Astrocyte of the hippocampus (primary cell): ENCODE measurements around the gene QRFP.

Experiments
- DNase-seq: peaks from one replicate; pipeline ENCODE4 v3.0.0; 2011; ENCODE audit warnings: low read depth, low spot score

The QRFP gene

DNA sequence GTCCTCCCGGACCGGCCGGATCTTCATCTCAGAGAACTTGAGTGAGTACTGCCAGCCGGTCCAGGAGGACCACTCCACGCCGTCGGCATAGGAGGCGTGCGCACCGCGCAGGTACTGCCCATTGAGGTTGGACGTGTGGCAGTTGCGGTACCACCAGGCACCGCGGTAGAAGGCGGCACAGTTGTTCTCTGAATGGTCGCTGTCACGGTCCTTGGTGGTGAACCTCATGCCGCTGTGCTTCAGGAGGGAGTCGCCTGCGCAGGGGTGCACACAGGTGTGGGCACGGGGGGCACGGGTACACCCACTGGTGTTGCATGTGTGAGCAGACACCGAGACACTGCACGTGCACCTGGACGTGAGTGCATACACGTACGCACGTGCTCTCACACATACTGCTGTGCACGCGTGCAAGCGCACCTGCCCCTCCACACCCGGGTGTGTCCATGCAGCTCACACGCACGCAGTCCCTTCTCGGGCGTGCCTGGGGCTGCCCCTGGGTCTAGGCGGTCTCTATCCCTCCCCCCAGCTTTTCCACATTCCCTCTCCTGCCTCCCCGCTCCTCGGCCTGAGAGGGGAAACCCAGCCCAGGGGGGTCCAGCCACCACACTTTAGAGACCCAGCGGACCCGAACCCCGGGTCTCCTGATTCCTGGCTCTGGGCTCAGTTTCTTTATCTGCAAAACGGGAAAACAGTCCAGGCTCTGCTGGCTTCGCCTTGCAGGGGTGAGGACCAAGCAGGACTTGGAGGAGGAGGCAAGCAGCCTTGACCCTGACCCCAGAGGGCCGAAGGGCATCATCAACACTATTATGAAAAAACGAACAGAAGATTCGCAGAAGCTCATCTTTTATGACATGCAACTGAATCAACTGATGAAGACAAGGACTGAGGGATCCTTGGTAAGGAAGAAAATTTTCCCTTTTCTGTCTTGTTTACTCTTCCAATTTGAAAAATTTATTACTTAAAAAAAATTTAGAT, 7.7 kb upstream of the QRFP start:
- DNase-seq = no peak

DNA sequence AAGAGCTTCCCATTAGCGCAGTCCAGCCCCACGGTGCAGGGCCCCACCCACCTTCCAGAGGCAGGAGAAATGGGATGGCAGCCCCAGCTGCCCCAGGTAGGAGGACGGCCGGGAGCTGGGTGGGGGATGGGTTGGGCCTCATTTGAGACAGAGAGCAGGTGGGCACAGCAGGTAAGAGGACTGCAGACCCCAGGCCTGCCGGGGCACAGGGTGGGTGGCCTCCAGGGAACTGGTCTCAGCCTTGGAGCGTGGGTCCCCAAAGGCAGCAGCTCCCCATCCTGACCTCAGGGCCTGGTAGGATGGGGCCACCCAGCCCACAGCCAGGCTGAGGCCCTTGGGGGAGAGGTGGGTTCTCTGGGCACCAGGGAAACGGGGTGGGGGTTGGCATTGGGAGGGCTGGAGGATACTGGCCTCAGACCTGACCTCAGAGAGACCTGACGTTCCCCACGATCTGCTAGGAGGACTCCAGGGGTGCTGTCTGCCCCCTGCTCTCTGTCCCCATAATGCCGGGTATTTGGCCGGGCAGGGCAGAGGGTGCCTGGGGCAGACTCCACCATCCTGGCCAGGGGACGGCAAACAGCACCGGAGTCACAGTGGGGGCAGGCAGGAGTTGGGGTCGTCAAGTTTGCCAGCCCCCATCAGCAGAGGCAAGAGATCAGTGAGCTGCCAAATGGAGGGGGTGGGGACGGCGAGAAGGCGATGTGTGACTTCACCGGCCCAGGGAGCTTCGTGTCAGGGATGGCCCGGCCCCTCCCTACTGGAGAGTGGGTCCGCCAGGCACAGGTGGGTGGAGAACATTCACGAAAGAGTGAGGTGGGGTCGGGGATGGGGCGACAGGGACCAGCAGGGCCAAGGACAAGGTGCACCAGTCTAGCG, 6.8 kb upstream of the QRFP start:
- DNase-seq = no peak

DNA sequence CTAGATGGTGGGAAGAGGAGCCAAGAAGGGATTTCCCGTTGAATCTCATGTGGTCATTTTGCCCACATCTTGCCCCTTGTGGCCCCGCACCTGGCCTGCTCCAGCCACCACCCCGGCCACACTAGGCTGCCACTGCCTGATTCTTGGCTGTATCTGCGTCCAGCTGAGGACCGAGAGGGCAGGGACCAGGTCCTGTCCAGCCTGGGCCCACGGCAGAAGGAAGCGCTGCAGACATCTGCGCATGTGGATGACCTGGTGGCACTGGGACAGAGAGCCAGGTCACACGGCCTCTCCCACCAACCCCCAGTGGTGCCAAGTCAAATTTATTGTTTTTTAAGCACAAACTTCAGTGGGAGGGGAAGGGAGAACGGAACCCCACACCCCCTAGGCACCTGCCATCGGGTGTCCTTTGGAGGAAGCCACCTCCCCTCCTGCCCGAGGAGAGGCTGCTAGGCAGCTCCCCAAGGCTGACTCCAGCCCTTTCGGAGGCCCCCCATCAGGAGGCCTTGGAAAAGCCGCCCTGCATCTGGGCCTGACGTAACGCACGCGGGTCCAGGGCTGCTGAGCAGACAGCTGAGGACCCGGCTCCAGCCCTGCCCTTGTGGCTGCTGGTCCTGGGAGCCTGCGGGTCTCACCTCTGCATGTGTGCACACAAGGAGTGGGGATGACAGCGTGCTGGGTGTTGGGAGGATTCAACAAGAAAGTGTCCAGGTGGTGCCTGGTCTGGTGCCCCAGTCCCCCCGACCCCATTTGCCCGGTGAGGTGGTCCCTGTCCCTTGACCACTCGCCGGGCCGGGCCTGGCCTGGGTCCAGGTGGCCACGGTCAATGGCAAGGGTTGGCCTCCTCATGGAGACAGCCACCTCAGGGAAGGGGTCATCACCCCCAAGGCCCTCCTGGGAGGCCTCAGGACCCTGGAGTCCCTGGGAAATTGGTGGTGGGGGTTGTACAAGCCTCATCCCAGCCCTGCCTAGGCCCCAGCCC, 5.9 kb upstream of the QRFP start:
- DNase-seq = no peak

DNA sequence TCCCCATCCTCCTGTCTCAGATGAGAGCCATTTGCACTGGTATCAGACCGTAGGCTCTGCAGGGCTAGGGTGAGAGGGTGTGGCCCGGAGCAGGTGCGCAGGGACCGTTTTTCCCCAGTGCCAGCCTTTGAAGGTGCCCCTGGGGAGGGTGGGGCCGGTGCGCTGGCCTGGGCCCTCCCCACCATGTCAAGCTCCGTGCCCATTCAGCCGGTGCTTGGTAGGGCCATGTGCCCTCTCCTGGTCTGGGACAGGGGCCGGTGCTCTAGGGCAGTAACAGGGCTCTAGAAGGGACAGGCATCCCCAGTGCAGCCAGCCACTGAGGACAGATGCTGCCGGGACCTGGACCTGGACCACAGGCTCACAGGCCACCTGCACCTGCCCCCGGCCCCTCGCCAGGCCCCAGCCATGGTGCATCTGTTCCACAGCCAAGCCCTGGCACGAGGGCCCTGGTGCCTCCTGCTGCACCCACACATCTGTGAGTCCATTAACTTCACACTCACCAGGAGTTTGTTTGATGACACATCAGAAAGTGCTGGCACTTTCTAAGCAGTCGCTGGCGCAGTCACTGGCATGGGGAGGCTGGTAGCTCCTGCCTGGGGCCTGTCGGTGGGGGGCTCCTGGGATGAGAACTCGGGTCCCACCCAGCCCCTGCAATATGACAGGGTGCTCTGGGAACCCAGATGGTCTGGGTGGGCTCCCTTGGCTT, 5.0 kb upstream of the QRFP start:
- no peak for DNase-seq

DNA sequence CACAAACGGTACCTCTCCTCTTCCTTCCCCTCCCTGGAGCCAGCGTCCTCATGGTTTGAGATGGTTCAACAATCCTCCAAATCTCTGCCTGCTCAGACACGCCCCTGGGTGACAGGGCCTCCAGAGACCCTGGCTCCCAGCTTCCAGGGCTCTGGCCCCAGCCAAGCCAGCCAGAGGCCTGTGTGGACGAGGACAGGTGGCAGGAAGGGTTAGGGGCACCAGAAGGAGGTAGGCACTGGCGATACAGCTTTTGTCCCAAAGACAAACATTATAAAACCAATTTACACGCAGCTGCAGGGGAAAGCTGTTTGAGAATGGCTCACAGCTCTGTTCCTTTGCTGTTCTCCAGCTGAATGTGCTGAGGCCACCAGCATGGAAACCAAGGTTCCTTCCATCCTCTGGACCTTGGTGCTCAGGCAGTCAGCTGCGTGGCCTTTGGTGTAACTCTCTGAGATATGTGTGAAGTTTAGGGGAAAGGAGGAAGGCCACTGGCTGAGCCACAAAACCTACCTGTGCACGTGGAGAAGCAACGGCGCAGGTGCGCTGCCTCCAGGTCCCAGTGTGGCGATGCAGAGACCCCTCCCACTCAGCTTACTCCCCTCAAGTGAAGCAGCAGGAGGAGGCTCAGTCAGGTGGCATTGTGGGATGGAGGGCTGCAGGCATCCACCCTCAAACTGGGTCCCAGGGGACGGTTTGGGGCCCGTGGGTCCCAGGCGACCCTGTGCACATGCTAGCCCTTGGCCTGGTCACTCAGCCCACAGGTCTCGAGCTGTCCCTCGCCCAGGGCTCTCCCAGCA, 4.3 kb upstream of the QRFP start:
- DNase-seq = no peak

DNA sequence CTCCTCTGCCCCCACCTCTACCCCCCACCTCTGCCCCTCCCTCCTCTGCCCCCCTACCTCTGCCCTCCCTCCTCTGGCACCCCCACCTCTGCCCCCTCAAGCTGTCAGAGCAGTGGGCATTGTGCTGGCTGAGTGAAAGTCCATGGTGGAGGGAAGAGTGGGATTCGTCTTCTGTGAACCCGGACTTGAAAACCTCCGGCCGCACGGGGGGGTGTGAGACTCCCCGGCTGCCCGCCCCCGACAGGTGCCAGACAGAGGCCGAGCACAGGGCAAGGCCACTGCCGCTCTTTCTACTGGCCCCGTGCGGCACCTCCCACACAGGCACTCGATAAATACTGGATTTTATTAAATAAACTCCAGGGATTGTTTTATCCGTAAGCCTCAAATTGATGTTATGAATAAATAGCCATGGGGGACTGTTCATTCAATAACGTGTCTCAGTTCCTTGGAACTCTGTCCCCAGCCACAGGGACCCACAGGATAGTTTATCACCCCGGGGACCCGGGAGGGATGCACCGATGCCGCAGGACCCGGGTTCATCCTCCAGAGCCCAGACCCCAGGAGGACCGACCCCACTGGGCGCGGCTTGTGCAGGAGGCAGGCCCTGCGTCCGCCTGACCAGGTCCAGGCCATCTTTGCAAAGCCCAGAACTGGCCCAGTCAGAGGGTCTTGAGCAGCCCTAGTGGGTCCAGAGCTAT, 2.6 kb upstream of the QRFP start:
- no peak for DNase-seq

DNA sequence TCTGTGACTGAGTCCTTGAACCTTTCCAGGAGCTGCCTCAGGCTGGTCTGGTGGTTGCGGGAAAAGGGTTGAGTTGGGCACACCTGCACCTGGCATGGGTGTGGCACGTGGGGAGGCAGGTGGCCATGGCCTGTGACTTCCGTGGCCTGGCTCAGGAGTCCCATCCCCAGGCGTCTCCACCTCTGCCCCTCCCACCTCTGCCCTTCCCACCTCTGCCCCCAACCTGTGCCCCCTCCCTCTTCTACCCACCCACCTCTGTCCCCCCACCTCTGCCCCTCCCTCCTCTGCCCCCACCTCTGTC, 1.9 kb upstream of the QRFP start:
- DNase-seq = no peak

DNA sequence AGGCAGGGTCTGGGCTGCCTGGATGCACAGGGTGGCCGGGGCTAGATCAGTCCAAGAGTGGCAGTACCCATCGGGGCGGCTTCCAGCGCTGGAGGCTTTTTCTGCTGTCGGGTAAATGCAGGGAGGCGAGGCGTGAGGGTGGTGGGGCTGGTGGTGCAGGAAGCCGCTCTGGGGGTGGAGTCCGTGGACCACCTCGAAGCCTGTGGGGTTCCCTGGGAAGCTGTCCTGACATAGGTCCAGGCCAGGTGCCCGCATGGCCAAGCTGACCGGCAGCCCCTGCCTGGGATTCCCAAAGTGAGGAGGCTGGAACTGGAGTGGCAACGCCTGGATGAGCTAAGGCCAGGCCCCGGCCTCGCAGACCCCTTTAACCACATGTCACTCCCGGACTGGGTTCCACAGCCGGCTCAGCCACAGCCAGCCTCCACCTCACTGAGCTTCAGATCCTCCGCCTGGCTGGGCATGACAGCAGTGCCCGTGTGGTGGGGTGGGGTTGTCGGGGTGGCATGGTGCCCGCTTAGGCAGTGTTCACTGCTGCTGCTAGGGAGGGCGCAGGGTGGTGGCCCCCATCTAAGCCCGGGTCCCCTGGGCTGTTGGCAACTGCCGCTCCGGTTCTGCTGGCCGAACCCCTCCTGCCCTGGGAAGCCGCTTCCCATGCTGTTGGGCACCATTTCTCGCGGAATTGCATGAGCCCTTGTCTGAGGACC, 1.4 kb upstream of the QRFP start:
- DNase-seq = no peak

DNA sequence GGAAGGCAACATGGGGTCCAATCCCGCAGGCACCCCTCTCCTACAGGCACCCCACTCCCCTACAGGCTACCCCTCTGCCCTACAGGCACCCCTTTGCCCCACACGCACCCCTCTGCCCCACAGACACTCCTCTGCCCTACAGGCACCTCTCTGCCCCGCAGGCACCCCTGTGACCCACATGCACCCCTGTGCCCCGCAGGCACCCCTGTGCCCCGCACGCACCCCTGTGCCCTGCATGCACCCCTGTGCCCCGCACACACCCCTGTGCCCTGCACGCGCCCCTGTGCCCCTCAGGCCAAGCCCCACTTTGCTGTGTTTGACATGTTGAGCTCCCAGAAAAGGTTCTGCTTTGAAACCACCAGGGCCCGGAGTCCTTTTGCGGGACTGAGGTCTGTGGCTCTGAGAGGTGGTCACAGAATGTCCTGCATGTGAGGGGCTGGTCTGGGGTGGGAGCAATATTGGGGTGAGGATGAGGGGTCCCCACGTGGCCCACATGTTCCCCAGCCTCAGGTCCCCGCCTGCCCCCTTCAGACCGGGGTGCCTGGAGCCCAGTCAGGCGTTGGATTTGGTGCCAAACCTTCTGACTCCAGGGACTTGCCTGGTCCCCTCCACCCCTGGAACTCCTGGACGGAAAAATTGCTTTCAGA, 616 bp upstream of the QRFP start:
- no peak for DNase-seq

DNA sequence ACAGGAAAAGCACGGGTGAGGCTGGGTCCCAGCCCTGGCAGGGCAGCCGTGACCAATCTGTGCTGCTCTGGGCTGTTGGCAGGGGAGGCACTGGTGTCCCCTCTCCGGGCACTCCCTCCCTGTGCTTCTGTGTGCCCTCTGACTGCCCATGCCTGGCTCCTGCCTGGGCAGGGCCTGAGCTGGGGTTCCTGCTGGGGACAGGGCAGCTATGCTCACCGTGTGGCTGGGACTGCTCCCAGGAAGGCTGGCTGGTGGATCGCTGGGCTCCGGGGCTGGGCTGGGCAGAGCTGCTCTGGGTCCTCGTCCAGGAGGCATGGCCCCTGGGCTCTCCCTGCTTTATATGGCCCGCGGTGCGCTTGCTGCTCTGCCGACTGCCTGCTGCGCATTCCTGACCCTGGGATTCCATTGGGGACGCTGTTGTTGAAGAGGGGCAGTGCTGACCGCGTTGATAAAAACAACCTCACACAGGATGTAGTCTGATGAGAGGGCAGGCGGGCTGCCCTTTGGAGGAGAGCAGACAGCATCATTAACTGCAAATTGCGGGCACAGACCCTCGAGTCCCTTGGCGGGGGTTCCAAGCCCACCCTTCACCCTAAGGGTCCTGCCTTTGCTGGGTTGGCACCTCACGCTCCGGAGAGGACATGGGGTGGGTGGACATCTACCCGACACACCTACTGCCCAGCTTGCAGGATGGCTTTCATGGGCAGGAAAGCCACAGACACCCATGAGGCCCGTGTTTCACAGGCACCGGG, 955 bp downstream of the QRFP start:
- no peak for DNase-seq

GRCh38 chr9:130895038-130895437, 1.6 kb downstream of the QRFP start:
- DNase-seq = no peak

DNA sequence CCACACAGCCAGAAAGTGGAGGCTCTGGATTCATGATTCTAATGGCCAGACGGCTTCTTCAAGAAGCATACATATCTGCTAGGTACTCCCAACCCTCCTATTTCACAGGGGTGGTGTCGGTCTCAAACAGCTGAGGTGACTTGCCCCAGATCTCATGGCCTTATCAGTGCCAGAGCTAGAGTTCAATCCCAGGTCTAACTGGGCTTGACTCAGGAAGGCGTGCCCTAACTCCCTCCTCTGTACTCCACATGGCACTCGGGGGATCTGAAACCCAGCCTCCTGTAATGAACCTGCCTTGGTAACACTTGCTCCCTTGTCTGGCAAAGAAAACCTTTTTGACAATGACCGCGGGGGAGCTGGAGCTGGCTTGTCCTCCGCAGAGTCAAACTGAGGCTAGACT, 2.1 kb downstream of the QRFP start:
- DNase-seq = no peak

DNA sequence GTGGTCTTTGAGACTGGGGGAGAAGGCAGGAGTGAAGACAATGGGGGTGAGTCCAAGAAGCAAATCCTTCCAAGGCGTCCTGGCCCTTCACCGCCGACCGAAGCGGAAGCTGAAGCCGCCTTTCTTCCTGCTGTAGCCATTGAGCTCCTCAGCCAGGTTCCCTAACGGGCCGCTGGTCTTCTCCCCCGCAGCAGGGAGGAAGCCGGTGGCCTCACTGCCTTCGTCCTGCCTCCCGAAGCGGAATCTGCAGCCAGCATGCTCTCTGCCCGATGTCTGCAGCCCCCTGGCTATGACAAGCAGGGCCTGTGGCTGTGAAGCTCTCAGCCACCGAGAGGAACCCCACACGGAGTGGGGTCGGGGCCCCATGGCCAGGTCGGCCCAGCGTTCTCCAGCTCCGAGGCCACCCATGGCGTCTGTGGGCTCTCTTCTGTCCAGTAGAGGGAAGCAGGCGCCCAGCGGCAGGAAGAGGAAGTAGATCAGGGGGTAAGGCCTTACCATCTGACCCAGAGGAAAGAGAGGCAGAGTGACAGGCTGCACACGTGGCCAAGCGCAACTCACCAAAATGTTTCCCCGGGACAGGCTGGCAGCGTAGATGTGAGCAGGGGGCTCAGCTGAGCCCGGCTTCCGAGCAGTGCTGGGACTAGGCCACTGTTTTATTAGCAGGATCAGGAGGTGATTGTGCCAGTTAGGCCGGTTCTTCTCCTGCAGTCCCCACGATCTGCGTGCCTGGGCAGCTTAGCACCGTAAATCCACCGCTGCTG, 3.1 kb downstream of the QRFP start:
- no peak for DNase-seq

- no peak for DNase-seq
Measured at GRCh38 chr9:130892477-130893304, 3.9 kb downstream of the QRFP start.

GRCh38 chr9:130891688-130892476, 4.7 kb downstream of the QRFP start:
- DNase-seq = no peak
